WTC11 (cell line): ENCODE data around the gene OSBPL6. TPM values are rescaled to one million over a fixed set of nuclear protein-coding genes. Genes with fewer than 3 reads are reported as not detected.

Experiments
- ATAC-seq: fragments of 200-7000 bp; cut with Tn5 transposase; 2 replicates; pipeline ENCODE4 v1.10.0; 2021; ENCODE audit warnings: mild to moderate bottlenecking, moderate library complexity
- CTCF ChIA-PET: fragments of 300-600 bp; sonication (Branson Sonifier 250); formaldehyde crosslinking; loops from one replicate; lab custom pipeline; 2021; ENCODE audit warnings: antibody characterized with exemption; lab: Charles Lee
- POLR2A ChIA-PET: fragments of 350-600 bp; sonication (Branson Sonifier 250); formaldehyde crosslinking; loops from one replicate; lab custom pipeline; 2021; ENCODE audit warnings: antibody characterized with exemption; lab: Charles Lee
- DNase-seq: peaks from one replicate; pipeline ENCODE4 v3.0.0; 2021; ENCODE audit warnings: low spot score
- H3K27ac Mint-ChIP-seq: 2 replicates; pipeline ENCODE4 v1.8.0; 2021; ENCODE audit warnings: mixed read lengths
- H3K27me3 Mint-ChIP-seq: 2 replicates; pipeline ENCODE4 v1.8.0; 2021; ENCODE audit warnings: low read depth, mild to moderate bottlenecking, moderate library complexity, mixed read lengths
- H3K36me3 Mint-ChIP-seq: 2 replicates; pipeline ENCODE4 v1.8.0; 2021; ENCODE audit warnings: mixed read lengths
- H3K4me1 Mint-ChIP-seq: 2 replicates; pipeline ENCODE4 v1.8.0; 2022; ENCODE audit warnings: mixed read lengths
- H3K4me3 Mint-ChIP-seq: 2 replicates; pipeline ENCODE4 v1.8.0; 2021; ENCODE audit warnings: mild to moderate bottlenecking, moderate library complexity, mixed read lengths
- H3K9me3 Mint-ChIP-seq: 2 replicates; pipeline ENCODE4 v1.8.0; 2021; ENCODE audit warnings: mixed read lengths
- CBFB ChIP-seq: sonication (generic); formaldehyde crosslinking; IDR thresholded peaks from 2 replicates; pipeline ENCODE4 v1.8.1; 2022; ENCODE audit warnings: mild to moderate bottlenecking, low read depth, missing genetic modification reagents
- EMX1 ChIP-seq: fragments of 250-450 bp; sonication (Bioruptor Pico); IDR thresholded peaks from 2 replicates; pipeline ENCODE4 v1.8.0; 2021; ENCODE audit warnings: mild to moderate bottlenecking
- FOXJ3 ChIP-seq: sonication (generic); formaldehyde crosslinking; IDR thresholded peaks from 2 replicates; pipeline ENCODE4 v1.9.0; 2021; ENCODE audit warnings: missing genetic modification reagents, mild to moderate bottlenecking, borderline replicate concordance
- GABPB1 ChIP-seq: sonication (generic); formaldehyde crosslinking; IDR thresholded peaks from 2 replicates; pipeline ENCODE4 v1.8.1; 2023; ENCODE audit warnings: mild to moderate bottlenecking, missing genetic modification reagents
- HMGA2 ChIP-seq: fragments of 250-450 bp; sonication (Bioruptor Pico); IDR thresholded peaks from 2 replicates; pipeline ENCODE4 v1.4.0; 2021; ENCODE audit warnings: mild to moderate bottlenecking, moderate library complexity
- TP53 ChIP-seq: sonication (generic); formaldehyde crosslinking; IDR thresholded peaks from 2 replicates; pipeline ENCODE4 v1.8.1; 2023; ENCODE audit warnings: mild to moderate bottlenecking, missing genetic modification reagents
- total RNA-seq: library from RNA; stranded (reverse); gene quantifications from 3 replicates; pipeline ENCODE4 v1.2.3, GENCODE V29; 2021
- TF ChIP-seq, protein P1 (sequence below): sonication (generic); formaldehyde crosslinking; IDR thresholded peaks from 2 replicates; pipeline ENCODE4 v1.8.0; 2023; ENCODE audit warnings: mild to moderate bottlenecking, missing genetic modification reagents
- TF ChIP-seq, protein P2 (sequence below): fragments of 250-450 bp; sonication (Bioruptor Pico); IDR thresholded peaks from 2 replicates; pipeline ENCODE4 v1.9.0; 2021; ENCODE audit warnings: mild to moderate bottlenecking, borderline replicate concordance
- TF ChIP-seq, protein P3 (sequence below): sonication (generic); formaldehyde crosslinking; IDR thresholded peaks from 2 replicates; pipeline ENCODE4 v1.8.1; 2023; ENCODE audit warnings: mild to moderate bottlenecking, missing genetic modification reagents
- TF ChIP-seq, protein P4 (sequence below): sonication (generic); formaldehyde crosslinking; IDR thresholded peaks from 2 replicates; pipeline ENCODE4 v1.8.1; 2023; ENCODE audit warnings: mild to moderate bottlenecking, missing genetic modification reagents, moderate library complexity
- TF ChIP-seq, protein P5 (sequence below): sonication (generic); formaldehyde crosslinking; IDR thresholded peaks from 2 replicates; pipeline ENCODE4 v1.8.0; 2022; ENCODE audit warnings: mild to moderate bottlenecking, missing genetic modification reagents
- TF ChIP-seq, protein P6 (sequence below): sonication (generic); formaldehyde crosslinking; conservative IDR thresholded peaks from 2 replicates; pipeline ENCODE4 v1.8.1; 2022; ENCODE audit warnings: mild to moderate bottlenecking, missing genetic modification reagents
- TF ChIP-seq, protein P7 (sequence below): sonication (generic); formaldehyde crosslinking; IDR thresholded peaks from 2 replicates; pipeline ENCODE4 v1.8.1; 2022; ENCODE audit warnings: mild to moderate bottlenecking, missing genetic modification reagents, moderate library complexity, borderline replicate concordance
- TF ChIP-seq, protein P8 (sequence below): sonication (generic); formaldehyde crosslinking; conservative IDR thresholded peaks from 2 replicates; pipeline ENCODE4 v1.8.1; 2023; ENCODE audit warnings: mild to moderate bottlenecking, low read depth, missing genetic modification reagents, moderate library complexity
- TF ChIP-seq, protein P9 (sequence below): sonication (generic); formaldehyde crosslinking; IDR thresholded peaks from 2 replicates; pipeline ENCODE4 v1.8.1; 2022; ENCODE audit warnings: mild to moderate bottlenecking, moderate library complexity, missing genetic modification reagents
- TF ChIP-seq, protein P10 (sequence below): sonication (generic); formaldehyde crosslinking; IDR thresholded peaks from 2 replicates; pipeline ENCODE4 v1.8.0; 2023; ENCODE audit warnings: missing genetic modification reagents

The OSBPL6 gene
- total RNA-seq, 1 experiment from 2014 or later, result 9.2 TPM

DNA sequence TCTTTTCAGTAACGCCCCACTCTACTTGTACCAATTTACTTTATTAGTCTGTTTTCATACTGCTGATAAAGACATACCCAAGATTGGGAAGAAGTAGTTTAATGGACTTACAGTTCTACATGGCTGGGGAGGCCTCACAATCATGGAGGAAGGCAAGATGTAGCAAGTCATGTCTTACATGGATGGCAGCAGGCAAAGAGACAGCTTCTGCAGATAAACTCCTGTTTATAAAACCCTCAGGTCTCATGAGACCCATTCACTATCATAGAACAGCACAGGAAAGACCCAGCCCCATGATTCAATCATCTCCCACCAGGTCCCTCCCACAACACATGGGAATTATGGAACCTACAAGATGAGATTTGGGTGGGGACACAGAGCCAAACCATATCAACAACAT is 38.8 kb upstream of the OSBPL6 start:
- POLR2A ChIA-PET, result no interaction called here
- DNase-seq (no peak), ATAC-seq (no peak)
- TF ChIP-seq, protein P1, sequence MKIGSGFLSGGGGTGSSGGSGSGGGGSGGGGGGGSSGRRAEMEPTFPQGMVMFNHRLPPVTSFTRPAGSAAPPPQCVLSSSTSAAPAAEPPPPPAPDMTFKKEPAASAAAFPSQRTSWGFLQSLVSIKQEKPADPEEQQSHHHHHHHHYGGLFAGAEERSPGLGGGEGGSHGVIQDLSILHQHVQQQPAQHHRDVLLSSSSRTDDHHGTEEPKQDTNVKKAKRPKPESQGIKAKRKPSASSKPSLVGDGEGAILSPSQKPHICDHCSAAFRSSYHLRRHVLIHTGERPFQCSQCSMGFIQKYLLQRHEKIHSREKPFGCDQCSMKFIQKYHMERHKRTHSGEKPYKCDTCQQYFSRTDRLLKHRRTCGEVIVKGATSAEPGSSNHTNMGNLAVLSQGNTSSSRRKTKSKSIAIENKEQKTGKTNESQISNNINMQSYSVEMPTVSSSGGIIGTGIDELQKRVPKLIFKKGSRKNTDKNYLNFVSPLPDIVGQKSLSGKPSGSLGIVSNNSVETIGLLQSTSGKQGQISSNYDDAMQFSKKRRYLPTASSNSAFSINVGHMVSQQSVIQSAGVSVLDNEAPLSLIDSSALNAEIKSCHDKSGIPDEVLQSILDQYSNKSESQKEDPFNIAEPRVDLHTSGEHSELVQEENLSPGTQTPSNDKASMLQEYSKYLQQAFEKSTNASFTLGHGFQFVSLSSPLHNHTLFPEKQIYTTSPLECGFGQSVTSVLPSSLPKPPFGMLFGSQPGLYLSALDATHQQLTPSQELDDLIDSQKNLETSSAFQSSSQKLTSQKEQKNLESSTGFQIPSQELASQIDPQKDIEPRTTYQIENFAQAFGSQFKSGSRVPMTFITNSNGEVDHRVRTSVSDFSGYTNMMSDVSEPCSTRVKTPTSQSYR (CRISPR knock-in tag), result no peak
- TF ChIP-seq CBFB (CRISPR knock-in tag), result no peak
- no peak for TF ChIP-seq FOXJ3 (CRISPR knock-in tag)
- TF ChIP-seq, protein P2, sequence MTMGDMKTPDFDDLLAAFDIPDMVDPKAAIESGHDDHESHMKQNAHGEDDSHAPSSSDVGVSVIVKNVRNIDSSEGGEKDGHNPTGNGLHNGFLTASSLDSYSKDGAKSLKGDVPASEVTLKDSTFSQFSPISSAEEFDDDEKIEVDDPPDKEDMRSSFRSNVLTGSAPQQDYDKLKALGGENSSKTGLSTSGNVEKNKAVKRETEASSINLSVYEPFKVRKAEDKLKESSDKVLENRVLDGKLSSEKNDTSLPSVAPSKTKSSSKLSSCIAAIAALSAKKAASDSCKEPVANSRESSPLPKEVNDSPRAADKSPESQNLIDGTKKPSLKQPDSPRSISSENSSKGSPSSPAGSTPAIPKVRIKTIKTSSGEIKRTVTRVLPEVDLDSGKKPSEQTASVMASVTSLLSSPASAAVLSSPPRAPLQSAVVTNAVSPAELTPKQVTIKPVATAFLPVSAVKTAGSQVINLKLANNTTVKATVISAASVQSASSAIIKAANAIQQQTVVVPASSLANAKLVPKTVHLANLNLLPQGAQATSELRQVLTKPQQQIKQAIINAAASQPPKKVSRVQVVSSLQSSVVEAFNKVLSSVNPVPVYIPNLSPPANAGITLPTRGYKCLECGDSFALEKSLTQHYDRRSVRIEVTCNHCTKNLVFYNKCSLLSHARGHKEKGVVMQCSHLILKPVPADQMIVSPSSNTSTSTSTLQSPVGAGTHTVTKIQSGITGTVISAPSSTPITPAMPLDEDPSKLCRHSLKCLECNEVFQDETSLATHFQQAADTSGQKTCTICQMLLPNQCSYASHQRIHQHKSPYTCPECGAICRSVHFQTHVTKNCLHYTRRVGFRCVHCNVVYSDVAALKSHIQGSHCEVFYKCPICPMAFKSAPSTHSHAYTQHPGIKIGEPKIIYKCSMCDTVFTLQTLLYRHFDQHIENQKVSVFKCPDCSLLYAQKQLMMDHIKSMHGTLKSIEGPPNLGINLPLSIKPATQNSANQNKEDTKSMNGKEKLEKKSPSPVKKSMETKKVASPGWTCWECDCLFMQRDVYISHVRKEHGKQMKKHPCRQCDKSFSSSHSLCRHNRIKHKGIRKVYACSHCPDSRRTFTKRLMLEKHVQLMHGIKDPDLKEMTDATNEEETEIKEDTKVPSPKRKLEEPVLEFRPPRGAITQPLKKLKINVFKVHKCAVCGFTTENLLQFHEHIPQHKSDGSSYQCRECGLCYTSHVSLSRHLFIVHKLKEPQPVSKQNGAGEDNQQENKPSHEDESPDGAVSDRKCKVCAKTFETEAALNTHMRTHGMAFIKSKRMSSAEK (CRISPR knock-in tag), result no peak
- no peak for TF ChIP-seq GABPB1 (CRISPR knock-in tag)
- TF ChIP-seq, protein P3, sequence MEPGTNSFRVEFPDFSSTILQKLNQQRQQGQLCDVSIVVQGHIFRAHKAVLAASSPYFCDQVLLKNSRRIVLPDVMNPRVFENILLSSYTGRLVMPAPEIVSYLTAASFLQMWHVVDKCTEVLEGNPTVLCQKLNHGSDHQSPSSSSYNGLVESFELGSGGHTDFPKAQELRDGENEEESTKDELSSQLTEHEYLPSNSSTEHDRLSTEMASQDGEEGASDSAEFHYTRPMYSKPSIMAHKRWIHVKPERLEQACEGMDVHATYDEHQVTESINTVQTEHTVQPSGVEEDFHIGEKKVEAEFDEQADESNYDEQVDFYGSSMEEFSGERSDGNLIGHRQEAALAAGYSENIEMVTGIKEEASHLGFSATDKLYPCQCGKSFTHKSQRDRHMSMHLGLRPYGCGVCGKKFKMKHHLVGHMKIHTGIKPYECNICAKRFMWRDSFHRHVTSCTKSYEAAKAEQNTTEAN, result no peak
- TF ChIP-seq, protein P4, sequence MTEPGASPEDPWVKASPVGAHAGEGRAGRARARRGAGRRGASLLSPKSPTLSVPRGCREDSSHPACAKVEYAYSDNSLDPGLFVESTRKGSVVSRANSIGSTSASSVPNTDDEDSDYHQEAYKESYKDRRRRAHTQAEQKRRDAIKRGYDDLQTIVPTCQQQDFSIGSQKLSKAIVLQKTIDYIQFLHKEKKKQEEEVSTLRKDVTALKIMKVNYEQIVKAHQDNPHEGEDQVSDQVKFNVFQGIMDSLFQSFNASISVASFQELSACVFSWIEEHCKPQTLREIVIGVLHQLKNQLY (CRISPR knock-in tag), result no peak
- TF ChIP-seq TP53 (CRISPR knock-in tag), result no peak
- TF ChIP-seq, protein P5, sequence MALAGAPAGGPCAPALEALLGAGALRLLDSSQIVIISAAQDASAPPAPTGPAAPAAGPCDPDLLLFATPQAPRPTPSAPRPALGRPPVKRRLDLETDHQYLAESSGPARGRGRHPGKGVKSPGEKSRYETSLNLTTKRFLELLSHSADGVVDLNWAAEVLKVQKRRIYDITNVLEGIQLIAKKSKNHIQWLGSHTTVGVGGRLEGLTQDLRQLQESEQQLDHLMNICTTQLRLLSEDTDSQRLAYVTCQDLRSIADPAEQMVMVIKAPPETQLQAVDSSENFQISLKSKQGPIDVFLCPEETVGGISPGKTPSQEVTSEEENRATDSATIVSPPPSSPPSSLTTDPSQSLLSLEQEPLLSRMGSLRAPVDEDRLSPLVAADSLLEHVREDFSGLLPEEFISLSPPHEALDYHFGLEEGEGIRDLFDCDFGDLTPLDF (CRISPR knock-in tag), result no peak
- no peak for TF ChIP-seq EMX1 (CRISPR knock-in tag)
- TF ChIP-seq, protein P6, sequence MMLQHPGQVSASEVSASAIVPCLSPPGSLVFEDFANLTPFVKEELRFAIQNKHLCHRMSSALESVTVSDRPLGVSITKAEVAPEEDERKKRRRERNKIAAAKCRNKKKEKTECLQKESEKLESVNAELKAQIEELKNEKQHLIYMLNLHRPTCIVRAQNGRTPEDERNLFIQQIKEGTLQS (CRISPR knock-in tag), result no peak
- TF ChIP-seq, protein P7, sequence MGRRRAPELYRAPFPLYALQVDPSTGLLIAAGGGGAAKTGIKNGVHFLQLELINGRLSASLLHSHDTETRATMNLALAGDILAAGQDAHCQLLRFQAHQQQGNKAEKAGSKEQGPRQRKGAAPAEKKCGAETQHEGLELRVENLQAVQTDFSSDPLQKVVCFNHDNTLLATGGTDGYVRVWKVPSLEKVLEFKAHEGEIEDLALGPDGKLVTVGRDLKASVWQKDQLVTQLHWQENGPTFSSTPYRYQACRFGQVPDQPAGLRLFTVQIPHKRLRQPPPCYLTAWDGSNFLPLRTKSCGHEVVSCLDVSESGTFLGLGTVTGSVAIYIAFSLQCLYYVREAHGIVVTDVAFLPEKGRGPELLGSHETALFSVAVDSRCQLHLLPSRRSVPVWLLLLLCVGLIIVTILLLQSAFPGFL (CRISPR knock-in tag), result no peak
- H3K27me3 Mint-ChIP-seq, result peaks cover 3% of the 10 kb centered on the region; the same call in 1 of the 2 replicates
- no peak overlapping the region for H3K27ac Mint-ChIP-seq
- no peak overlapping the region for H3K4me3 Mint-ChIP-seq
- H3K4me1 Mint-ChIP-seq, result no peaks in the 10 kb centered on the region
- CTCF ChIA-PET, result no interaction called here
- H3K36me3 Mint-ChIP-seq, result peaks cover 8% of the 10 kb centered on the region
- H3K9me3 Mint-ChIP-seq, result peaks cover 20% of the 10 kb centered on the region

DNA sequence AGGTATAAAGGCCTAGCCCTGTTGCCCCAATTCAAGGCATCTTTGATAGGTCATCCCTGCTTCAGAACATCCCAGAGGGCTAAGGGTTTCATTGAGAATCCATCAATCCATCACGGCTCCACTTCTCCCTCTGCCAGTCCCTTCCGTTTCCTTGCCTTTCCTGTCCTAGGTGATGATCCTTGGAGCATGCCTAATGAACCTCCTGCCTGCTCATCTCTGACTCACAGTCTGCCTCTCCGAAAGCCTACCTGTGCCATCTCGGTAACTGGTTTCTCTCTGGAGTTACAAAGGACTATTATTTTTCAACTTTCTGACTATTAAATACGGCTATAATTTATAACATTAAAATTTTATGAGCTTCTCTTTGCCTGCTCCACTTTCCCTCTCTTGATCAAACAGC is 36.7 kb upstream of the OSBPL6 start:
- Mint-ChIP-seq H3K36me3 (peaks cover 8% of the 10 kb centered on the region), H3K9me3 (peaks cover 20% of the 10 kb centered on the region), H3K27ac (no peak overlapping the region), H3K4me1 (no peaks in the 10 kb centered on the region), H3K27me3 (peaks cover 3% of the 10 kb centered on the region; the same call in 1 of the 2 replicates), H3K4me3 (no peak overlapping the region)
- ChIA-PET POLR2A (no interaction called here), CTCF (no interaction called here)
- DNase-seq (no peak), ATAC-seq (no peak)
- TF ChIP-seq, protein P8, sequence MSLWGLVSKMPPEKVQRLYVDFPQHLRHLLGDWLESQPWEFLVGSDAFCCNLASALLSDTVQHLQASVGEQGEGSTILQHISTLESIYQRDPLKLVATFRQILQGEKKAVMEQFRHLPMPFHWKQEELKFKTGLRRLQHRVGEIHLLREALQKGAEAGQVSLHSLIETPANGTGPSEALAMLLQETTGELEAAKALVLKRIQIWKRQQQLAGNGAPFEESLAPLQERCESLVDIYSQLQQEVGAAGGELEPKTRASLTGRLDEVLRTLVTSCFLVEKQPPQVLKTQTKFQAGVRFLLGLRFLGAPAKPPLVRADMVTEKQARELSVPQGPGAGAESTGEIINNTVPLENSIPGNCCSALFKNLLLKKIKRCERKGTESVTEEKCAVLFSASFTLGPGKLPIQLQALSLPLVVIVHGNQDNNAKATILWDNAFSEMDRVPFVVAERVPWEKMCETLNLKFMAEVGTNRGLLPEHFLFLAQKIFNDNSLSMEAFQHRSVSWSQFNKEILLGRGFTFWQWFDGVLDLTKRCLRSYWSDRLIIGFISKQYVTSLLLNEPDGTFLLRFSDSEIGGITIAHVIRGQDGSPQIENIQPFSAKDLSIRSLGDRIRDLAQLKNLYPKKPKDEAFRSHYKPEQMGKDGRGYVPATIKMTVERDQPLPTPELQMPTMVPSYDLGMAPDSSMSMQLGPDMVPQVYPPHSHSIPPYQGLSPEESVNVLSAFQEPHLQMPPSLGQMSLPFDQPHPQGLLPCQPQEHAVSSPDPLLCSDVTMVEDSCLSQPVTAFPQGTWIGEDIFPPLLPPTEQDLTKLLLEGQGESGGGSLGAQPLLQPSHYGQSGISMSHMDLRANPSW (CRISPR knock-in tag), result no peak
- TF ChIP-seq, protein P5 (CRISPR knock-in tag), result no peak
- TF ChIP-seq, protein P9, sequence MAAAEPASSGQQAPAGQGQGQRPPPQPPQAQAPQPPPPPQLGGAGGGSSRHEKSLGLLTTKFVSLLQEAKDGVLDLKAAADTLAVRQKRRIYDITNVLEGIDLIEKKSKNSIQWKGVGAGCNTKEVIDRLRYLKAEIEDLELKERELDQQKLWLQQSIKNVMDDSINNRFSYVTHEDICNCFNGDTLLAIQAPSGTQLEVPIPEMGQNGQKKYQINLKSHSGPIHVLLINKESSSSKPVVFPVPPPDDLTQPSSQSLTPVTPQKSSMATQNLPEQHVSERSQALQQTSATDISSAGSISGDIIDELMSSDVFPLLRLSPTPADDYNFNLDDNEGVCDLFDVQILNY (CRISPR knock-in tag), result no peak
- no peak for TF ChIP-seq HMGA2
- TF ChIP-seq, protein P10, sequence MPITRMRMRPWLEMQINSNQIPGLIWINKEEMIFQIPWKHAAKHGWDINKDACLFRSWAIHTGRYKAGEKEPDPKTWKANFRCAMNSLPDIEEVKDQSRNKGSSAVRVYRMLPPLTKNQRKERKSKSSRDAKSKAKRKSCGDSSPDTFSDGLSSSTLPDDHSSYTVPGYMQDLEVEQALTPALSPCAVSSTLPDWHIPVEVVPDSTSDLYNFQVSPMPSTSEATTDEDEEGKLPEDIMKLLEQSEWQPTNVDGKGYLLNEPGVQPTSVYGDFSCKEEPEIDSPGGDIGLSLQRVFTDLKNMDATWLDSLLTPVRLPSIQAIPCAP (CRISPR knock-in tag), result no peak
